ENCODE measurements around the gene HTT. TPM values are rescaled to one million over a fixed set of nuclear protein-coding genes. Genes with fewer than 3 reads are reported as not detected.
A peak's percentile ranks its signal among the peaks of the same experiment; 100 is the strongest.
"Not testable (repeated sequence)": the region's sequence is repeated elsewhere in the genome, so short reads cannot be mapped to it uniquely, and the experiment has no call there.

The HTT gene
- total RNA-seq, 6 experiments from 2014 or later = 25.5 to 37.8 (median 30.3) TPM

- WGBS (ENCODE audit: insufficient coverage, low coverage, low lambda C conversion rate, missing lambda C conversion rate) = 35% methylated on average over 5 of the region's 5 CpGs
- intact Hi-C loops (cut with DNase I) = no loop called here
- DNase-seq (no peak), ATAC-seq (peak; percentile 53 to 77 (median 63))
- Histone ChIP-seq H3K4me1 (peaks cover 0 to 24% (median 0%) of the 10 kb centered on the region in 4 donors), H3K4me3 (peak overlapping the region in 1 of 3 donors; percentile 1), H3K36me3 (no peaks in the 10 kb centered on the region), H3K27ac (peak overlapping the region in 2 of 3 donors; percentile 49 to 55), H3K9me3 (no peaks in the 10 kb centered on the region), H3K27me3 (no peaks in the 10 kb centered on the region)
- TF ChIP-seq POLR2A (IDR thresholded peaks at IDR 0.05) = no peak
- no peak for TF ChIP-seq CTCF (IDR thresholded peaks at IDR 0.05)
Measured at GRCh38 chr4:3091464-3091863, 17.0 kb downstream of the HTT start.

DNA sequence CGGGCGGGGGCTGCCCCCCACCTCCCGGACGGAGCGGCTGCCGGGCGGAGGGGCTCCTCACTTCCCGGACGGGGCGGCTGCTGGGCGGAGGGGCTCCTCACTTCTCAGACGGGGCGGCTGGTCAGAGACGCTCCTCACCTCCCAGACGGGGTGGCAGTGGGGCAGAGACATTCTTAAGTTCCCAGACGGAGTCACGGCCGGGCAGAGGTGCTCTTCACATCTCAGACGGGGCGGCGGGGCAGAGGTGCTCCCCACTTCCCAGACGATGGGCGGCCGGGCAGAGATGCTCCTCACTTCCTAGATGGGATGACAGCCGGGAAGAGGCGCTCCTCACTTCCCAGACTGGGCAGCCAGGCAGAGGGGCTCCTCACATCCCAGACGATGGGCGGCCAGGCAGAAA is 20.2 kb downstream of the HTT start:
- H3K9me3 ChIP-seq; H3K27ac ChIP-seq; intact Hi-C loops (cut with DNase I); DNase-seq; H3K4me3 ChIP-seq; ATAC-seq; H3K36me3 ChIP-seq; H3K27me3 ChIP-seq: not testable (repeated sequence)
- peaks cover 0 to 10% (median 0%) of the 10 kb centered on the region in 4 donors for H3K4me1 ChIP-seq
- no CpG with 5 or more reads among the region's 28 CpGs for WGBS (ENCODE audit: insufficient coverage, low coverage, low lambda C conversion rate, missing lambda C conversion rate)

GRCh38 chr4:3096202-3096601 is 21.7 kb downstream of the HTT start:
- TF ChIP-seq POLR2A (IDR thresholded peaks at IDR 0.05) (no peak), CTCF (IDR thresholded peaks at IDR 0.05) (no peak)
- Histone ChIP-seq H3K27ac (no peak overlapping the region), H3K36me3 (no peaks in the 10 kb centered on the region), H3K9me3 (no peaks in the 10 kb centered on the region), H3K4me3 (no peak overlapping the region), H3K27me3 (no peaks in the 10 kb centered on the region), H3K4me1 (peaks cover 0 to 9% (median 0%) of the 10 kb centered on the region in 4 donors)
- DNase-seq = no peak
- WGBS (ENCODE audit: insufficient coverage, low coverage, low lambda C conversion rate, missing lambda C conversion rate) = 100% methylated on average over 2 of the region's 3 CpGs
- ATAC-seq = no peak
- intact Hi-C loops (cut with DNase I) = no loop called here

DNA sequence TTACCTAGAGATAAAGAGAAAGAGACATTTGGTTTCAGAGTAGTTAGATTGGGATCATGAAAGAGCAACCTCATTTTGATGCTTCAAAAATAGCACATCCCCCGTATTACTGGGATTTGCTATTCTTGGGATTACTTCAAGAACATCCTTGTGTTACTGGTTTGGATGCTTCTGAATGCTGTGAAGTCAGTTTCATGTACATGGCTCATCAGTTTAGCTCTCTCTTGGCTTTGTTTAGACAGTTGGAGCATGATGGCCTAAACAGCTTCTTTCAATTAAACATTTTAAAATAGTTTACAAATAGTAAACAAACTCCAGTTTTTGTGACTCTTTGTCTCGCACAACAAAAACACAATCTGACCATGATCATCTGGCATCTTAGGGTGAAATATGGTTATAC is 23.9 kb downstream of the HTT start:
- DNase-seq = no peak
- Histone ChIP-seq H3K4me3 (no peak overlapping the region), H3K27me3 (no peaks in the 10 kb centered on the region), H3K4me1 (peaks cover 0 to 5% (median 0%) of the 10 kb centered on the region in 4 donors), H3K9me3 (no peaks in the 10 kb centered on the region), H3K27ac (no peak overlapping the region), H3K36me3 (no peaks in the 10 kb centered on the region)
- ATAC-seq = no peak
- intact Hi-C loops (cut with DNase I) = no loop called here
- no peak for TF ChIP-seq CTCF (IDR thresholded peaks at IDR 0.05)
- WGBS (ENCODE audit: insufficient coverage, low coverage, low lambda C conversion rate, missing lambda C conversion rate) = 82% methylated on average over 2 of the region's 2 CpGs

- intact Hi-C loops (cut with DNase I) = no loop called here
- Histone ChIP-seq H3K27ac (no peak overlapping the region), H3K4me1 (peaks cover 0 to 25% (median 3%) of the 10 kb centered on the region in 4 donors), H3K4me3 (no peak overlapping the region), H3K27me3 (no peaks in the 10 kb centered on the region), H3K9me3 (no peaks in the 10 kb centered on the region), H3K36me3 (peaks cover 0 to 36% (median 4%) of the 10 kb centered on the region in 4 donors)
- WGBS (ENCODE audit: insufficient coverage, low coverage, low lambda C conversion rate, missing lambda C conversion rate) = under 1% methylated on average over 7 of the region's 7 CpGs
- ATAC-seq = peak; percentile 97 to 99 (median 98)
- TF ChIP-seq POLR2A (IDR thresholded peaks at IDR 0.05) = no peak
- peak; percentile 89 to 99 (median 98) for TF ChIP-seq CTCF (IDR thresholded peaks at IDR 0.05)
- DNase-seq = peak; percentile 84 to 88 (median 88)
Measured at GRCh38 chr4:3106339-3107186, 32.1 kb downstream of the HTT start.
